ENCODE data around the gene MLIP.

DNA sequence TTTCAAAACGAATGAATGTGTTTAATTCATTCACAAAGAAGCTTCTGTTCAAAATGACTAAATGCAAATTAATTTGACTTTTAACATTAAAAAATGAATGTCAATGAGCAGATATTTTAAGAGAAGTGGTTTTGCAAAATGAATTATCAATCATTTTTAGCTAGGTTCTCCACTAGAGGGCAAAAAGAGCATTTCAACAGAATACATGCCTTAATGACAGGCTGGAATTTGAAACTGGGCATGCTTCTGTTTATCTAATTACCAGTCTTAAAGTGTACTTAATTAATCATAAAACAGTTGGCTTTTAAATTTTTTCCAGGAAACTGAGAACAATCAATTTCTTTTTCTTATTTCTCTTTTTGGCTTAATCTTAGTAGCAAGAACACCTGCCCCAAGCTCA, 133.2 kb downstream of the MLIP start:
- TF ChIP-seq, protein P1, sequence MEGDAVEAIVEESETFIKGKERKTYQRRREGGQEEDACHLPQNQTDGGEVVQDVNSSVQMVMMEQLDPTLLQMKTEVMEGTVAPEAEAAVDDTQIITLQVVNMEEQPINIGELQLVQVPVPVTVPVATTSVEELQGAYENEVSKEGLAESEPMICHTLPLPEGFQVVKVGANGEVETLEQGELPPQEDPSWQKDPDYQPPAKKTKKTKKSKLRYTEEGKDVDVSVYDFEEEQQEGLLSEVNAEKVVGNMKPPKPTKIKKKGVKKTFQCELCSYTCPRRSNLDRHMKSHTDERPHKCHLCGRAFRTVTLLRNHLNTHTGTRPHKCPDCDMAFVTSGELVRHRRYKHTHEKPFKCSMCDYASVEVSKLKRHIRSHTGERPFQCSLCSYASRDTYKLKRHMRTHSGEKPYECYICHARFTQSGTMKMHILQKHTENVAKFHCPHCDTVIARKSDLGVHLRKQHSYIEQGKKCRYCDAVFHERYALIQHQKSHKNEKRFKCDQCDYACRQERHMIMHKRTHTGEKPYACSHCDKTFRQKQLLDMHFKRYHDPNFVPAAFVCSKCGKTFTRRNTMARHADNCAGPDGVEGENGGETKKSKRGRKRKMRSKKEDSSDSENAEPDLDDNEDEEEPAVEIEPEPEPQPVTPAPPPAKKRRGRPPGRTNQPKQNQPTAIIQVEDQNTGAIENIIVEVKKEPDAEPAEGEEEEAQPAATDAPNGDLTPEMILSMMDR (IDR thresholded peaks at IDR 0.05) = peak; percentile 79
- no peak for TF ChIP-seq ZFX (IDR thresholded peaks at IDR 0.05; ENCODE audit: borderline replicate concordance)

Data from 22Rv1 (cell line).